WI38 (cell line): Measurements from ENCODE around the gene UBAC2.

Experiments used
- H3K4me3 ChIP-seq: 2 replicates; pipeline ENCODE4 v1.5.1; 2011; ENCODE audit warnings: low read depth, mild to moderate bottlenecking, control low read depth, low read length
- TF ChIP-seq, protein P1 (sequence below): IDR thresholded peaks from 2 replicates; pipeline ENCODE4 v1.5.1; 2012; ENCODE audit warnings: low read depth, mild to moderate bottlenecking, control low read depth, low read length

The UBAC2 gene

DNA sequence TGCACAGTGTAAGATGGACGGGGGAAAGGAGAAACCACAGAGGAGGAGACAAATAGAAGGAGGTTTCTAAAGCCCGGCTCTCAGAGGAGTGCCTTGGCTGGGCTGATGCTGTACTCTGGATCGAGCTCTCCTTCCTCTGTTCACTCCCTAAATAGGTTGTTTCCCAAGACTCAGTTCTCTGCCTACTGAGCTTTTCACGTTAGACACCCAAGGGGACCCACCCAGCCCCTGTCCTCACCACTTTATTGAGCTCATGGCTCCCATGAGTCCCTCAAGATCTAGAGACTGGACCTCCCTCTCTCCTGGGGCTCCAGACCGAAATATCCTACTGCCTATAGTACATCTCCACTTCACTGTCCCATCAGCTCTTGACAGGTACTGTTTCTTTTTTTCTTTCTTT is 144.7 kb downstream of the UBAC2 start:
- H3K4me3 ChIP-seq = no peak overlapping the region
- TF ChIP-seq, protein P1, sequence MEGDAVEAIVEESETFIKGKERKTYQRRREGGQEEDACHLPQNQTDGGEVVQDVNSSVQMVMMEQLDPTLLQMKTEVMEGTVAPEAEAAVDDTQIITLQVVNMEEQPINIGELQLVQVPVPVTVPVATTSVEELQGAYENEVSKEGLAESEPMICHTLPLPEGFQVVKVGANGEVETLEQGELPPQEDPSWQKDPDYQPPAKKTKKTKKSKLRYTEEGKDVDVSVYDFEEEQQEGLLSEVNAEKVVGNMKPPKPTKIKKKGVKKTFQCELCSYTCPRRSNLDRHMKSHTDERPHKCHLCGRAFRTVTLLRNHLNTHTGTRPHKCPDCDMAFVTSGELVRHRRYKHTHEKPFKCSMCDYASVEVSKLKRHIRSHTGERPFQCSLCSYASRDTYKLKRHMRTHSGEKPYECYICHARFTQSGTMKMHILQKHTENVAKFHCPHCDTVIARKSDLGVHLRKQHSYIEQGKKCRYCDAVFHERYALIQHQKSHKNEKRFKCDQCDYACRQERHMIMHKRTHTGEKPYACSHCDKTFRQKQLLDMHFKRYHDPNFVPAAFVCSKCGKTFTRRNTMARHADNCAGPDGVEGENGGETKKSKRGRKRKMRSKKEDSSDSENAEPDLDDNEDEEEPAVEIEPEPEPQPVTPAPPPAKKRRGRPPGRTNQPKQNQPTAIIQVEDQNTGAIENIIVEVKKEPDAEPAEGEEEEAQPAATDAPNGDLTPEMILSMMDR = no peak

DNA sequence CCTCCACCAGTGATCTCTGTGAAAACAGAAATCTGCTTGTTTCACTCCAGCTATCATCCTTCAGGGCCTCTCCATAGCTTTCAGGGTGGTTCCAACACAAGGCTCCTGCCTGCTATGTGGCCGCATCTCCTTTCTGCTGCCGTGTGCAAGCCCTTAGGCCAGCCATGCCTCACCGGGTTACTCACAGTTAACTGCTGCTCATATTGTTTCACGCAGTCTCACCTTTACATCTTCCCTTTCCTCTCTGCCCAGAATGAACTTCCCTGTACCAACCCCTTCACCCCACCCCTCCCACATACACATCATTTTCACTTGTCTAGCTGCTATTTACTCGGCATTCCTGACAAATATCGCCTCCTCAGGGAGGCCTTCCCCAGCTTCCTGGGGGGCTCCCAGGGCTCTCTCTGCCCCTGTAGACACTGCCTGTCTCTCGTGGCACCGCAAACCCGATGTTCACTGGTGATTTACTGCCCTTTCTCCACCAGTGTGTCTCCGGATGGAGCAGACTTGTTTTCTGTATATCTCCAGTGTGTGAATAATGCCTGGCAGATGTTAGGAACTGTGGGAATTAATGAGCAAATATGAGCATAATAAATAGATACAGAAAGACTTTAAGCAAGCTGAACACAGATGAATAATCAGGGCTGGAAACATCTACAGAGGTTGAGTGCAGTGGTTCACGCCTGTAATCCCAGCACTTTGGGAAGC is 145.8 kb downstream of the UBAC2 start:
- H3K4me3 ChIP-seq = no peak overlapping the region
- TF ChIP-seq, protein P1 = no peak

DNA sequence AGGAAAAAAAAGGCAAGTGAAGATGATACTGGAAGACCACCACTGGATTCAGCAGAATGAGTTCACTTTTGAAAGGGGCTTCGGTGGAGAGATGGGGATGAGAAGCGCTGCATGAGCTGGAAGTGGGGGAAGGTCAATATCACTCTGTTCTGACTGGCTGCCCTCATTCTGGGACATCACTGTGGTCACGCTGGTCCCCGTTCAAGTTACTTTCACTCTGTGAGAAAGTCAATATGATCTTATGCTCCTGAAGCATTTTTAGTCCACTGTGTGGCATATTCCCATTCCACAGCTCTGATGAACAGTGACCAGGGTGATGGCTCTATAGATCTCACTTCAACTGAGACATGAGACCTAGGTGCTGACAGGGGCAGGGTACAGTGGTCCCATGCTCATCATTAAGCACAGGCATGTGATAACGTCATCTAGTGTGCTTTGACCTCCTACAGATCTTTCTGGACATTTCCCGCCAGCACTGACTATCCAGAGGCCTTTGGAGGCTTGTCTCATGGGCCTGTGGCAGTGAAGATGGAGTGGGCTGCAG is 146.8 kb downstream of the UBAC2 start:
- TF ChIP-seq, protein P1 = no peak
- no peak overlapping the region for H3K4me3 ChIP-seq

DNA sequence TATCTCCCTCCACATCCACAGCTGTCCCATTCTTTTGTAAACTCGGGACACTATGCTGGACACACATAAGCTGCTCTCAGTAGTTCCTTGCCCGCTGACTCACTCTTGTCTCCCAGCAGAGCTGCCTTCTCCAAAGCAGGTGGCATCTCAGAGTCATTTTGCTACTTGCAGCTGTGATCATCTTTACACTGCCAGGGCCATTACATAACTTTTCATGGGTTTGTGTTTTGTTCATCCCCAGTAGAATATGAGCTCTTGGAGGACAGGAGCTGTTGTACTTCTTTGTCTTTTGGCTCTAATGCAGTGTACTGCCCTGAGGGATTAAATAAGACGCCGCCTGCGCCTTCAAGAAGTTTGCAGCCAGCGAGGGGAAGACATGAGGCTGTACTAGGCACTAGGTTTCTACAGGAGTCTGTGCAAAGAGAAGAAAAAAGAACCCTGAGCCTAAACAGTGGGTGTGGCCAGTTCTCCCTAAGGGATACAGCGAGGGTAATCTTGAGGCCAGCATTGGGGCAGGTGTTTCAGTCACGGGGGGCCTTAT is 147.3 kb downstream of the UBAC2 start:
- TF ChIP-seq, protein P1 = no peak
- no peak overlapping the region for H3K4me3 ChIP-seq

DNA sequence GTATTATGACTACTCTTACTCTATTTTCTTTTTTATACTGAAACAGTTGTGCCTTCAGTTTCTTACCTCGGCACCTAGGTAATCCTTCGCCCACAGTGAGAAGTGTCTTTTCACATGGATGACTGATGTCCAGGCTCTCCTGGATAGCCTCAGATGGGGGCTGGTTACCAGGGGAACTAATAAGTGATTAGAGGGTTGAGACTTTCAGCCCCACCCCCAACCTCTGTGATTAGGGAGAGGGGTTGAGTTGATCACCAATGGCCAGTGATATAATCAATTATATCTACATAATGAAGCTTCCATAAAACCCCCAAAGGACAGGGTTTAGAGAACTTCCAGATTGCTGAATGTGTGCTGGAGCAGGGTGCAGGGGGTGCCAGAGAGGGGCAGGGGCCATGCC is 149.5 kb downstream of the UBAC2 start:
- H3K4me3 ChIP-seq = no peak overlapping the region
- TF ChIP-seq, protein P1 = no peak

DNA sequence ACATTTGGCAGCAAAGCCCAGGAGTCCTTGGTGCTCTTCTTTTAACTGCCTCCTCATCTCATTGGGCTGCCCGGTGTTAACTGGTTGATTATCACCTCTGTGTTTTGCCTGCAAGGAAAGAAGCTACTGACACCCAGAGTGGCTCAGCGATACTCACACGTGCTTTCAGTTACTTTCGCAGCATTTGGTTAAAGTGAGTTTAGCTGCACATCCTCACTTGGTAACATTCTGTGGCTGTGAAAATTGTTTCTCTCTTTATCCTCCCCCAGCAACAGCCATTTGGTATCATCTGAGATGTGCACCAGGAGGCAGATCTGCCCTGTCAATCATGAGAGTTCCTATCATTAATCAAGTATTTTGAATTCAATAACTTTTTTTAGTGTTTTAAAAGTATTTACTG is 151.1 kb downstream of the UBAC2 start:
- TF ChIP-seq, protein P1 = no peak
- no peak overlapping the region for H3K4me3 ChIP-seq
